Nephron progenitor cell (in vitro differentiated cells): ENCODE data around the gene C7orf25.

ENCODE experiments used
- DNase-seq: peaks from one replicate; pipeline ENCODE4 v3.0.0; 2021
- H3K27ac Mint-ChIP-seq: 2 replicates; pipeline ENCODE4 v1.8.0; 2021; ENCODE audit warnings: mild to moderate bottlenecking, moderate library complexity, mixed read lengths
- H3K27me3 Mint-ChIP-seq: 2 replicates; pipeline ENCODE4 v1.8.0; 2021; ENCODE audit warnings: mild to moderate bottlenecking, low read depth, mixed read lengths; ENCODE audit not compliant: poor library complexity
- H3K36me3 Mint-ChIP-seq: 2 replicates; pipeline ENCODE4 v1.8.0; 2021; ENCODE audit warnings: low read depth, mixed read lengths
- H3K4me1 Mint-ChIP-seq: 2 replicates; pipeline ENCODE4 v1.8.0; 2021; ENCODE audit warnings: mixed read lengths
- H3K4me3 Mint-ChIP-seq: 2 replicates; pipeline ENCODE4 v1.8.0; 2021; ENCODE audit warnings: mild to moderate bottlenecking, moderate library complexity, mixed read lengths
- H3K9me3 Mint-ChIP-seq: 2 replicates; pipeline ENCODE4 v1.8.0; 2021; ENCODE audit warnings: mild to moderate bottlenecking, moderate library complexity, mixed read lengths
- TF ChIP-seq, protein P1 (sequence below): fragments of 200-600 bp; sonication (generic); IDR thresholded peaks from 2 replicates; pipeline ENCODE4 v1.5.0; 2021; ENCODE audit warnings: antibody characterized with exemption

C7orf25 gene

DNA sequence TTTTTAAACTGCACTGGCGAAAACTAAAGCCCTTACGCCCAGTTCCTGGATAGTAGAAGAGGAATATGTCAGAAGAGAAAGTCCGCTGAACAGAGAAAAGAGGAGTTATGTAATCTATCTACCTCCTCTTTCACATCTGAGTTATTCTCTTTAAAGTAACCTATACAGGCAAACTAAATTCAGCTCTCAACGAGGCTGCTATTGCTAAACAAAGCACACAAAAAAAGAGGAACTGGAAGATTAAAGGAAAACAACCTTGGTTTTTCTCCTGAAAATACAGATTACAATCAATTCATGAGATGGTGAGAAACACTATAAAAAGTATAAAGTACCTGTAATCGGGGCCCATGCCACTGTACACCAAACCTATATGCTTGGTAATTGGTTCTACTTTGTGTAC lies 14.3 kb upstream of the C7orf25 start:
- peaks cover 36% of the 10 kb centered on the region for H3K36me3 Mint-ChIP-seq
- peaks cover 26% of the 10 kb centered on the region for H3K4me1 Mint-ChIP-seq
- no peak for DNase-seq
- no peaks in the 10 kb centered on the region for H3K27me3 Mint-ChIP-seq
- no peak overlapping the region for H3K27ac Mint-ChIP-seq
- no peak overlapping the region for H3K4me3 Mint-ChIP-seq
- TF ChIP-seq, protein P1, sequence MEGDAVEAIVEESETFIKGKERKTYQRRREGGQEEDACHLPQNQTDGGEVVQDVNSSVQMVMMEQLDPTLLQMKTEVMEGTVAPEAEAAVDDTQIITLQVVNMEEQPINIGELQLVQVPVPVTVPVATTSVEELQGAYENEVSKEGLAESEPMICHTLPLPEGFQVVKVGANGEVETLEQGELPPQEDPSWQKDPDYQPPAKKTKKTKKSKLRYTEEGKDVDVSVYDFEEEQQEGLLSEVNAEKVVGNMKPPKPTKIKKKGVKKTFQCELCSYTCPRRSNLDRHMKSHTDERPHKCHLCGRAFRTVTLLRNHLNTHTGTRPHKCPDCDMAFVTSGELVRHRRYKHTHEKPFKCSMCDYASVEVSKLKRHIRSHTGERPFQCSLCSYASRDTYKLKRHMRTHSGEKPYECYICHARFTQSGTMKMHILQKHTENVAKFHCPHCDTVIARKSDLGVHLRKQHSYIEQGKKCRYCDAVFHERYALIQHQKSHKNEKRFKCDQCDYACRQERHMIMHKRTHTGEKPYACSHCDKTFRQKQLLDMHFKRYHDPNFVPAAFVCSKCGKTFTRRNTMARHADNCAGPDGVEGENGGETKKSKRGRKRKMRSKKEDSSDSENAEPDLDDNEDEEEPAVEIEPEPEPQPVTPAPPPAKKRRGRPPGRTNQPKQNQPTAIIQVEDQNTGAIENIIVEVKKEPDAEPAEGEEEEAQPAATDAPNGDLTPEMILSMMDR = no peak
- H3K9me3 Mint-ChIP-seq = no peaks in the 10 kb centered on the region

DNA sequence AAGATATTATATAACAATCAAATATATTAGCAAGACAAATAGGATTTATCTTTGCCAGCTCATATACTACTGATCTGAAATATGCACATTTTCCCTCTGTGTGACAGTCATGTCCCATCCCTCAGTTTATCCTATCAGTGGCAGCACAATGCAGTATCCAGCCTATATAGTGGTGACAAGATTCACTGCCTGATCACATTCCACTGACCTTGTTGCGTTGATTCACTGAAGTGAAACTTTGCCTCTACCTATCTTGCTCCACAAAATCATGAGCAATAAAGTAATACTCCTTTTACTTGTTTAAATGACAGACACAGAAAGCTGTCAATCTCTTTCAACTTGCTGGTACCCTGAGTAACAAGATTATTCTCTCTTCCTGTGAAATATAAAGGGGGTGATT lies 13.8 kb upstream of the C7orf25 start:
- peaks cover 21% of the 10 kb centered on the region for H3K4me1 Mint-ChIP-seq
- DNase-seq = no peak
- H3K27me3 Mint-ChIP-seq = no peaks in the 10 kb centered on the region
- TF ChIP-seq, protein P1 = no peak
- H3K27ac Mint-ChIP-seq = no peak overlapping the region
- no peaks in the 10 kb centered on the region for H3K9me3 Mint-ChIP-seq
- no peak overlapping the region for H3K4me3 Mint-ChIP-seq
- peaks cover 42% of the 10 kb centered on the region for H3K36me3 Mint-ChIP-seq

DNA sequence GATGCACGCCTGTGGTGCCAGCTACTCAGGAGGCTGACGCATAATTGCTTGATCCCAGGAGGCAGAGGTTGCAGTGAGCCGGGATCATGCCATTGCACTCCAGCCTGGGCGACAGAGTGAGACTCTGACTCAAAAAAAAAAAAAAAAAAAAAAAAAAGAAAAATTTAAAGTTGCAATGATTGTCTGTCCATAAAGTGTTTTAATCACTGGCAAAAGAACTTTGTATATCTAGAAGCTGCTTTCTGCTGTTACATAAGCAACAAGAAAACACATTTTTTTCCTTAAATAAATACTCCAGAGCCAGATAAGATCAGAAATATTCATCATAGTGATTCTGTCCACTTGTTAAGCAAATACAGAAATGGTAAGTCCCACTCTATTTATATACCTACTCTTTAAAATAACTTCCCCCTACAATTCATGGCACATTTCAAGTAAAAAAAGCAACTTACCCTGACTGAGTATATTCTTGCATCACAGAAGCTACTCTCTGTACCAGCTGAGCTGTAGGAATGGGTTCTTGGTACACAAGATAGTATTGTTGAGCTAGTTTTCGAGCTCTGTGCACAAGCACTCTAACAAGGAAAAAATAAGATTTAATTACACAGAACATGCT lies 12.5 kb upstream of the C7orf25 start:
- peaks cover 55% of the 10 kb centered on the region for H3K36me3 Mint-ChIP-seq
- peaks cover 8% of the 10 kb centered on the region for H3K4me1 Mint-ChIP-seq
- DNase-seq = no peak
- H3K4me3 Mint-ChIP-seq = no peak overlapping the region
- TF ChIP-seq, protein P1 = no peak
- H3K9me3 Mint-ChIP-seq = no peaks in the 10 kb centered on the region
- no peak overlapping the region for H3K27ac Mint-ChIP-seq
- H3K27me3 Mint-ChIP-seq = no peaks in the 10 kb centered on the region

DNA sequence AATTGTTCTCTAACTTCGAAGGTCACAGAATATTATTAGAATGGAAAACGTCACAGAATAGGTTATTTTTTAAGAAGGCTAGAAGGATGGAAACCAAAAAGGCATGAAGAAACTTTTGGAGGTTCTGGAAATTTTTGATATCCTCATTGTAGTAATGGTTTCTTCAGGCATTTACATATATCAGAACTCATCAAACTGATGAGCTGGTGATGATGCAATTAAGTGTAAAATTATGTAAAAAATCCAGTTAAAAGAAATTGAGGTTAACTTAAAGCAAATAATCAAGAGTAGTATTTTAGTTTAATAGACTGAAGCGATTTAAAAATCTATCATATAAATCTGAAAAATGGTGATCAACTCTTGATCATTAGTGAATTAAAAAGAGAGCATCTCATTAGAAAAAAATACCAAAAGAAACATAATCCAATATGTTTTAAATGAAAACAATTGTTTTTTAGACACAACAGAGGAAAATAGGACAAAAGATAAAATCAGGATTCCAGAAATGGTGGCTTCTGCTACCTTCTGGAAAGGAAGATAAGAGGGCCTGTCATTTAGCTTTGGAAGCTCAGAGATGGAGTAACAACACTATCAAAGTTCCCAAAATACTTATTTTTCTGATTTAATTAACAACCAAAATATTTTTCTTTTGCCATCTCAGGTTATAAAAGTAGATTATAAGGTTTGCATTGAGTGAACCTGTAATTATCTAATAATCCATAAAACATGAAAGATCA lies 10.3 kb upstream of the C7orf25 start:
- Mint-ChIP-seq H3K27me3 (no peaks in the 10 kb centered on the region), H3K4me3 (no peak overlapping the region), H3K27ac (no peak overlapping the region), H3K36me3 (peaks cover 66% of the 10 kb centered on the region), H3K4me1 (no peaks in the 10 kb centered on the region), H3K9me3 (no peaks in the 10 kb centered on the region)
- no peak for DNase-seq
- TF ChIP-seq, protein P1 = no peak

DNA sequence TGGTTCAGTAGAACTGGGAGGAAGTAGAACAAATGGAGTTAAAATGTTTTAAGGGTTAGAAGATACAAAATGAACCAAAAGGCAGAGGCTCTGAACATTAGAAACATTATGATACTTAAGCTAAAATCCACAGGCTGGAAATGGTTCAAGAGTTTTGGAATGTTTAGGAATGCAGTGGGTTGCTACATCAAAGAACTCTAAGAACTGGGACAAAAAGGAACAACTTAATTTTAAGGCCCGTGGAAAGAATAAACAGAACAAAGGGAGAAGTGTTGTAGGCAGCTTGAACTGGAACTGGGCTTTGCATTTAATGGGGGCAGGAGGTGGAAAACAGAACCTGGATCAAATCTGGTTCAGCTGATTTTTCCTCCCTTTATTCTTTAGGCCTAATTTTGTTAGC lies 3.5 kb upstream of the C7orf25 start:
- DNase-seq = no peak
- H3K4me1 Mint-ChIP-seq = peaks cover 28% of the 10 kb centered on the region
- TF ChIP-seq, protein P1 = no peak
- no peak overlapping the region for H3K27ac Mint-ChIP-seq
- H3K27me3 Mint-ChIP-seq = no peaks in the 10 kb centered on the region
- H3K36me3 Mint-ChIP-seq = peaks cover 62% of the 10 kb centered on the region
- H3K4me3 Mint-ChIP-seq = no peak overlapping the region
- H3K9me3 Mint-ChIP-seq = no peaks in the 10 kb centered on the region
